Measurements from ENCODE around the gene MYO1F.
"Not testable (repeated sequence)": the region's sequence is repeated elsewhere in the genome, so short reads cannot be mapped to it uniquely, and the experiment has no call there.

The MYO1F gene

GRCh38 chr19:8530061-8530679 is 47.1 kb downstream of the MYO1F start:
- H3K4me3 ChIP-seq (ENCODE audit: low read length) = no peak overlapping the region
- DNase-seq (ENCODE audit: low read depth) = no peak
- H3K27me3 ChIP-seq (replicated peaks; ENCODE audit: control insufficient read depth, insufficient read depth, low read length) = no peaks in the 10 kb centered on the region
- no peak overlapping the region for H3K9ac ChIP-seq (ENCODE audit: low read length)
- H3K9me3 ChIP-seq (ENCODE audit: control insufficient read depth, low read length) = no peaks in the 10 kb centered on the region
- peaks cover 5% of the 10 kb centered on the region for H3K4me1 ChIP-seq (ENCODE audit: control insufficient read depth, insufficient read depth, low read length)
- no peaks in the 10 kb centered on the region for H3K36me3 ChIP-seq (ENCODE audit: control insufficient read depth, insufficient read depth, low read length, severe bottlenecking)

- H3K4me3 ChIP-seq (ENCODE audit: low read length) = no peak overlapping the region
- peaks cover 7% of the 10 kb centered on the region for H3K4me1 ChIP-seq (ENCODE audit: control insufficient read depth, insufficient read depth, low read length)
- no peaks in the 10 kb centered on the region for H3K9me3 ChIP-seq (ENCODE audit: control insufficient read depth, low read length)
- H3K27me3 ChIP-seq (replicated peaks; ENCODE audit: control insufficient read depth, insufficient read depth, low read length) = no peaks in the 10 kb centered on the region
- DNase-seq (ENCODE audit: low read depth) = no peak
- no peak overlapping the region for H3K9ac ChIP-seq (ENCODE audit: low read length)
- H3K36me3 ChIP-seq (ENCODE audit: control insufficient read depth, insufficient read depth, low read length, severe bottlenecking) = no peaks in the 10 kb centered on the region
These were observed 47.8 kb downstream of the MYO1F start for GRCh38 chr19:8529369-8530006.

- no peaks in the 10 kb centered on the region for H3K27me3 ChIP-seq (replicated peaks; ENCODE audit: control insufficient read depth, insufficient read depth, low read length)
- H3K4me3 ChIP-seq (ENCODE audit: low read length) = no peak overlapping the region
- H3K9ac ChIP-seq (ENCODE audit: low read length) = no peak overlapping the region
- no peaks in the 10 kb centered on the region for H3K36me3 ChIP-seq (ENCODE audit: control insufficient read depth, insufficient read depth, low read length, severe bottlenecking)
- no peaks in the 10 kb centered on the region for H3K9me3 ChIP-seq (ENCODE audit: control insufficient read depth, low read length)
- no peak for DNase-seq (ENCODE audit: low read depth)
- H3K4me1 ChIP-seq (ENCODE audit: control insufficient read depth, insufficient read depth, low read length) = peaks cover 7% of the 10 kb centered on the region
These were observed 48.7 kb downstream of the MYO1F start for GRCh38 chr19:8528500-8528899.

GRCh38 chr19:8526345-8527091 is 50.7 kb downstream of the MYO1F start:
- H3K4me1 ChIP-seq (ENCODE audit: control insufficient read depth, insufficient read depth, low read length) = peaks cover 7% of the 10 kb centered on the region
- peak overlapping the region; percentile 85 for H3K4me3 ChIP-seq (ENCODE audit: low read length)
- H3K9me3 ChIP-seq (ENCODE audit: control insufficient read depth, low read length) = no peaks in the 10 kb centered on the region
- H3K9ac ChIP-seq (ENCODE audit: low read length) = peak overlapping the region; percentile 83
- peak; percentile 98 for DNase-seq (ENCODE audit: low read depth)
- no peaks in the 10 kb centered on the region for H3K27me3 ChIP-seq (replicated peaks; ENCODE audit: control insufficient read depth, insufficient read depth, low read length)
- no peaks in the 10 kb centered on the region for H3K36me3 ChIP-seq (ENCODE audit: control insufficient read depth, insufficient read depth, low read length, severe bottlenecking)

- Histone ChIP-seq H3K4me3 (ENCODE audit: low read length) (peak overlapping the region; percentile 92), H3K9me3 (ENCODE audit: control insufficient read depth, low read length) (no peaks in the 10 kb centered on the region), H3K4me1 (ENCODE audit: control insufficient read depth, insufficient read depth, low read length) (peaks cover 7% of the 10 kb centered on the region), H3K36me3 (ENCODE audit: control insufficient read depth, insufficient read depth, low read length, severe bottlenecking) (no peaks in the 10 kb centered on the region), H3K27me3 (replicated peaks; ENCODE audit: control insufficient read depth, insufficient read depth, low read length) (no peaks in the 10 kb centered on the region), H3K9ac (ENCODE audit: low read length) (peak overlapping the region; percentile 94)
- no peak for DNase-seq (ENCODE audit: low read depth)
These were observed 51.9 kb downstream of the MYO1F start for GRCh38 chr19:8525401-8525684.

GRCh38 chr19:8519388-8519787 is 57.9 kb downstream of the MYO1F start:
- H3K4me3 ChIP-seq (ENCODE audit: low read length) = no peak overlapping the region
- no peak for DNase-seq (ENCODE audit: low read depth)
- H3K36me3 ChIP-seq (ENCODE audit: control insufficient read depth, insufficient read depth, low read length, severe bottlenecking) = no peaks in the 10 kb centered on the region
- no peaks in the 10 kb centered on the region for H3K27me3 ChIP-seq (replicated peaks; ENCODE audit: control insufficient read depth, insufficient read depth, low read length)
- H3K4me1 ChIP-seq (ENCODE audit: control insufficient read depth, insufficient read depth, low read length) = peaks cover 20% of the 10 kb centered on the region
- H3K9me3 ChIP-seq (ENCODE audit: control insufficient read depth, low read length) = no peaks in the 10 kb centered on the region
- H3K9ac ChIP-seq (ENCODE audit: low read length) = no peak overlapping the region

GRCh38 chr19:8518536-8518935 is 58.7 kb downstream of the MYO1F start:
- H3K27me3 ChIP-seq (replicated peaks; ENCODE audit: control insufficient read depth, insufficient read depth, low read length) = no peaks in the 10 kb centered on the region
- no peaks in the 10 kb centered on the region for H3K36me3 ChIP-seq (ENCODE audit: control insufficient read depth, insufficient read depth, low read length, severe bottlenecking)
- H3K9me3 ChIP-seq (ENCODE audit: control insufficient read depth, low read length) = no peaks in the 10 kb centered on the region
- no peak overlapping the region for H3K4me3 ChIP-seq (ENCODE audit: low read length)
- H3K4me1 ChIP-seq (ENCODE audit: control insufficient read depth, insufficient read depth, low read length) = peaks cover 21% of the 10 kb centered on the region
- H3K9ac ChIP-seq (ENCODE audit: low read length) = peak overlapping the region; percentile 67
- no peak for DNase-seq (ENCODE audit: low read depth)

- no peaks in the 10 kb centered on the region for H3K9me3 ChIP-seq (ENCODE audit: control insufficient read depth, low read length)
- H3K4me1 ChIP-seq (ENCODE audit: control insufficient read depth, insufficient read depth, low read length) = peaks cover 28% of the 10 kb centered on the region
- DNase-seq (ENCODE audit: low read depth) = peak; percentile 83
- peak overlapping the region; percentile 34 for H3K4me3 ChIP-seq (ENCODE audit: low read length)
- H3K9ac ChIP-seq (ENCODE audit: low read length) = peak overlapping the region; percentile 67
- no peaks in the 10 kb centered on the region for H3K36me3 ChIP-seq (ENCODE audit: control insufficient read depth, insufficient read depth, low read length, severe bottlenecking)
- H3K27me3 ChIP-seq (replicated peaks; ENCODE audit: control insufficient read depth, insufficient read depth, low read length) = no peaks in the 10 kb centered on the region
These were observed 59.4 kb downstream of the MYO1F start for GRCh38 chr19:8517551-8518442.

- no peaks in the 10 kb centered on the region for H3K27me3 ChIP-seq (replicated peaks; ENCODE audit: control insufficient read depth, insufficient read depth, low read length)
- no peak overlapping the region for H3K9ac ChIP-seq (ENCODE audit: low read length)
- DNase-seq (ENCODE audit: low read depth) = no peak
- H3K36me3 ChIP-seq (ENCODE audit: control insufficient read depth, insufficient read depth, low read length, severe bottlenecking) = peaks cover 2% of the 10 kb centered on the region
- H3K4me3 ChIP-seq (ENCODE audit: low read length) = no peak overlapping the region
- peaks cover 33% of the 10 kb centered on the region for H3K4me1 ChIP-seq (ENCODE audit: control insufficient read depth, insufficient read depth, low read length)
- H3K9me3 ChIP-seq (ENCODE audit: control insufficient read depth, low read length) = no peaks in the 10 kb centered on the region
These were observed 61.9 kb downstream of the MYO1F start for GRCh38 chr19:8515317-8515716.

GRCh38 chr19:8514505-8515009 is 62.7 kb downstream of the MYO1F start:
- peak overlapping the region; percentile 87 for H3K4me3 ChIP-seq (ENCODE audit: low read length)
- H3K9ac ChIP-seq (ENCODE audit: low read length) = peak overlapping the region; percentile 95
- DNase-seq (ENCODE audit: low read depth); H3K27me3 ChIP-seq (replicated peaks; ENCODE audit: control insufficient read depth, insufficient read depth, low read length); H3K9me3 ChIP-seq (ENCODE audit: control insufficient read depth, low read length); H3K36me3 ChIP-seq (ENCODE audit: control insufficient read depth, insufficient read depth, low read length, severe bottlenecking): not testable (repeated sequence)
- H3K4me1 ChIP-seq (ENCODE audit: control insufficient read depth, insufficient read depth, low read length) = peaks cover 33% of the 10 kb centered on the region
